ENCODE data around the gene LSM11.
"Not testable (repeated sequence)": the region's sequence is repeated elsewhere in the genome, so short reads cannot be mapped to it uniquely, and the experiment has no call there.

Gene LSM11

GRCh38 chr5:157743163-157744050 lies at the start of gene LSM11:
LSM11 (plus strand) TSS chr5:157743712; CDS start chr5:157743751, 39 bp downstream.
- Histone ChIP-seq H3K4me1 (ENCODE audit: control insufficient read depth in 2 of 2, insufficient read depth in 2 of 2, low read length in 2 of 2) (peaks cover 11 to 12% of the 10 kb centered on the region in 2 donors), H3K27me3 (ENCODE audit: control insufficient read depth in 2 of 2, insufficient read depth in 2 of 2, low read length in 2 of 2) (no peaks in the 10 kb centered on the region), H3K36me3 (ENCODE audit: control insufficient read depth in 2 of 2, insufficient read depth in 2 of 2, low read length in 2 of 2) (peaks cover 6 to 9% of the 10 kb centered on the region in 2 donors), H3K27ac (ENCODE audit: low read depth in 2 of 2, low read length in 2 of 2) (peak within 1 kb of the TSS; percentile 26 to 38), H3K9ac (ENCODE audit: low read depth in 1 of 2, low read length in 2 of 2) (peak within 1 kb of the TSS; percentile 75 to 77), H3K4me3 (ENCODE audit: low read length in 2 of 2) (peak within 1 kb of the TSS; percentile 81 to 88), H3K9me3 (ENCODE audit: control insufficient read depth in 2 of 2, low read length in 2 of 2) (no peaks in the 10 kb centered on the region)

- not testable (repeated sequence) for H3K36me3 ChIP-seq (ENCODE audit: control insufficient read depth in 2 of 2, insufficient read depth in 2 of 2, low read length in 2 of 2); H3K27ac ChIP-seq (ENCODE audit: low read depth in 2 of 2, low read length in 2 of 2); H3K27me3 ChIP-seq (ENCODE audit: control insufficient read depth in 2 of 2, insufficient read depth in 2 of 2, low read length in 2 of 2); H3K4me1 ChIP-seq (ENCODE audit: control insufficient read depth in 2 of 2, insufficient read depth in 2 of 2, low read length in 2 of 2); H3K9ac ChIP-seq (ENCODE audit: low read depth in 1 of 2, low read length in 2 of 2); H3K9me3 ChIP-seq (ENCODE audit: control insufficient read depth in 2 of 2, low read length in 2 of 2); H3K4me3 ChIP-seq (ENCODE audit: low read length in 2 of 2)
Measured at GRCh38 chr5:157693816-157694215, 49.7 kb upstream of the LSM11 start.

GRCh38 chr5:157696154-157696553 lies 47.4 kb upstream of the LSM11 start:
- H3K36me3 ChIP-seq (ENCODE audit: control insufficient read depth in 2 of 2, insufficient read depth in 2 of 2, low read length in 2 of 2); H3K9ac ChIP-seq (ENCODE audit: low read depth in 1 of 2, low read length in 2 of 2); H3K27ac ChIP-seq (ENCODE audit: low read depth in 2 of 2, low read length in 2 of 2): not testable (repeated sequence)

GRCh38 chr5:157698674-157699073 lies 44.8 kb upstream of the LSM11 start:
- not testable (repeated sequence) for H3K4me3 ChIP-seq (ENCODE audit: low read length in 2 of 2); H3K4me1 ChIP-seq (ENCODE audit: control insufficient read depth in 2 of 2, insufficient read depth in 2 of 2, low read length in 2 of 2); H3K27ac ChIP-seq (ENCODE audit: low read depth in 2 of 2, low read length in 2 of 2); H3K36me3 ChIP-seq (ENCODE audit: control insufficient read depth in 2 of 2, insufficient read depth in 2 of 2, low read length in 2 of 2); H3K9me3 ChIP-seq (ENCODE audit: control insufficient read depth in 2 of 2, low read length in 2 of 2); H3K27me3 ChIP-seq (ENCODE audit: control insufficient read depth in 2 of 2, insufficient read depth in 2 of 2, low read length in 2 of 2); H3K9ac ChIP-seq (ENCODE audit: low read depth in 1 of 2, low read length in 2 of 2)

More at GRCh38 chr5:157696154-157696553, 47.4 kb upstream of the LSM11 start:
- not testable (repeated sequence) for H3K4me3 ChIP-seq (ENCODE audit: low read length in 2 of 2); H3K27me3 ChIP-seq (ENCODE audit: control insufficient read depth in 2 of 2, insufficient read depth in 2 of 2, low read length in 2 of 2); H3K9me3 ChIP-seq (ENCODE audit: control insufficient read depth in 2 of 2, low read length in 2 of 2); H3K4me1 ChIP-seq (ENCODE audit: control insufficient read depth in 2 of 2, insufficient read depth in 2 of 2, low read length in 2 of 2)

- Histone ChIP-seq H3K9me3 (ENCODE audit: control insufficient read depth in 2 of 2, low read length in 2 of 2) (no peaks in the 10 kb centered on the region), H3K36me3 (ENCODE audit: control insufficient read depth in 2 of 2, insufficient read depth in 2 of 2, low read length in 2 of 2) (no peaks in the 10 kb centered on the region), H3K27me3 (ENCODE audit: control insufficient read depth in 2 of 2, insufficient read depth in 2 of 2, low read length in 2 of 2) (no peaks in the 10 kb centered on the region), H3K27ac (ENCODE audit: low read depth in 2 of 2, low read length in 2 of 2) (no peak overlapping the region), H3K4me1 (ENCODE audit: control insufficient read depth in 2 of 2, insufficient read depth in 2 of 2, low read length in 2 of 2) (no peaks in the 10 kb centered on the region), H3K9ac (ENCODE audit: low read depth in 1 of 2, low read length in 2 of 2) (no peak overlapping the region), H3K4me3 (ENCODE audit: low read length in 2 of 2) (no peak overlapping the region)
Measured at GRCh38 chr5:157703736-157704135, 39.8 kb upstream of the LSM11 start.

GRCh38 chr5:157708866-157709265 lies 34.6 kb upstream of the LSM11 start:
- no peaks in the 10 kb centered on the region for H3K36me3 ChIP-seq (ENCODE audit: control insufficient read depth in 2 of 2, insufficient read depth in 2 of 2, low read length in 2 of 2)
- no peaks in the 10 kb centered on the region for H3K4me1 ChIP-seq (ENCODE audit: control insufficient read depth in 2 of 2, insufficient read depth in 2 of 2, low read length in 2 of 2)
- no peaks in the 10 kb centered on the region for H3K9me3 ChIP-seq (ENCODE audit: control insufficient read depth in 2 of 2, low read length in 2 of 2)
- no peaks in the 10 kb centered on the region for H3K27me3 ChIP-seq (ENCODE audit: control insufficient read depth in 2 of 2, insufficient read depth in 2 of 2, low read length in 2 of 2)
- H3K27ac ChIP-seq (ENCODE audit: low read depth in 2 of 2, low read length in 2 of 2), result no peak overlapping the region
- no peak overlapping the region for H3K9ac ChIP-seq (ENCODE audit: low read depth in 1 of 2, low read length in 2 of 2)
- H3K4me3 ChIP-seq (ENCODE audit: low read length in 2 of 2), result no peak overlapping the region

- H3K27ac ChIP-seq (ENCODE audit: low read depth in 2 of 2, low read length in 2 of 2), result no peak overlapping the region
- H3K4me1 ChIP-seq (ENCODE audit: control insufficient read depth in 2 of 2, insufficient read depth in 2 of 2, low read length in 2 of 2), result no peaks in the 10 kb centered on the region
- H3K4me3 ChIP-seq (ENCODE audit: low read length in 2 of 2), result no peak overlapping the region
- H3K9ac ChIP-seq (ENCODE audit: low read depth in 1 of 2, low read length in 2 of 2), result no peak overlapping the region
- H3K9me3 ChIP-seq (ENCODE audit: control insufficient read depth in 2 of 2, low read length in 2 of 2), result no peaks in the 10 kb centered on the region
- H3K27me3 ChIP-seq (ENCODE audit: control insufficient read depth in 2 of 2, insufficient read depth in 2 of 2, low read length in 2 of 2), result no peaks in the 10 kb centered on the region
- H3K36me3 ChIP-seq (ENCODE audit: control insufficient read depth in 2 of 2, insufficient read depth in 2 of 2, low read length in 2 of 2), result no peaks in the 10 kb centered on the region
Measured at GRCh38 chr5:157709346-157709745, 34.2 kb upstream of the LSM11 start.

GRCh38 chr5:157710431-157710830 lies 33.1 kb upstream of the LSM11 start:
- H3K4me3 ChIP-seq (ENCODE audit: low read length in 2 of 2), result no peak overlapping the region

GRCh38 chr5:157710882-157711281 lies 32.6 kb upstream of the LSM11 start:
- Histone ChIP-seq H3K27ac (ENCODE audit: low read depth in 2 of 2, low read length in 2 of 2) (no peak overlapping the region), H3K27me3 (ENCODE audit: control insufficient read depth in 2 of 2, insufficient read depth in 2 of 2, low read length in 2 of 2) (no peaks in the 10 kb centered on the region), H3K4me3 (ENCODE audit: low read length in 2 of 2) (no peak overlapping the region), H3K9me3 (ENCODE audit: control insufficient read depth in 2 of 2, low read length in 2 of 2) (no peaks in the 10 kb centered on the region), H3K9ac (ENCODE audit: low read depth in 1 of 2, low read length in 2 of 2) (no peak overlapping the region), H3K36me3 (ENCODE audit: control insufficient read depth in 2 of 2, insufficient read depth in 2 of 2, low read length in 2 of 2) (no peaks in the 10 kb centered on the region), H3K4me1 (ENCODE audit: control insufficient read depth in 2 of 2, insufficient read depth in 2 of 2, low read length in 2 of 2) (no peaks in the 10 kb centered on the region)

More at GRCh38 chr5:157710431-157710830, 33.1 kb upstream of the LSM11 start:
- Histone ChIP-seq H3K27ac (ENCODE audit: low read depth in 2 of 2, low read length in 2 of 2) (no peak overlapping the region), H3K9me3 (ENCODE audit: control insufficient read depth in 2 of 2, low read length in 2 of 2) (no peaks in the 10 kb centered on the region), H3K9ac (ENCODE audit: low read depth in 1 of 2, low read length in 2 of 2) (no peak overlapping the region), H3K4me1 (ENCODE audit: control insufficient read depth in 2 of 2, insufficient read depth in 2 of 2, low read length in 2 of 2) (no peaks in the 10 kb centered on the region), H3K36me3 (ENCODE audit: control insufficient read depth in 2 of 2, insufficient read depth in 2 of 2, low read length in 2 of 2) (no peaks in the 10 kb centered on the region), H3K27me3 (ENCODE audit: control insufficient read depth in 2 of 2, insufficient read depth in 2 of 2, low read length in 2 of 2) (no peaks in the 10 kb centered on the region)

- H3K4me1 ChIP-seq (ENCODE audit: control insufficient read depth in 2 of 2, insufficient read depth in 2 of 2, low read length in 2 of 2), result peaks cover 3 to 8% of the 10 kb centered on the region in 2 donors
- no peak overlapping the region for H3K9ac ChIP-seq (ENCODE audit: low read depth in 1 of 2, low read length in 2 of 2)
- no peaks in the 10 kb centered on the region for H3K27me3 ChIP-seq (ENCODE audit: control insufficient read depth in 2 of 2, insufficient read depth in 2 of 2, low read length in 2 of 2)
- no peak overlapping the region for H3K4me3 ChIP-seq (ENCODE audit: low read length in 2 of 2)
- no peaks in the 10 kb centered on the region for H3K9me3 ChIP-seq (ENCODE audit: control insufficient read depth in 2 of 2, low read length in 2 of 2)
- H3K27ac ChIP-seq (ENCODE audit: low read depth in 2 of 2, low read length in 2 of 2), result no peak overlapping the region
- no peaks in the 10 kb centered on the region for H3K36me3 ChIP-seq (ENCODE audit: control insufficient read depth in 2 of 2, insufficient read depth in 2 of 2, low read length in 2 of 2)
Measured at GRCh38 chr5:157713830-157714595, 29.5 kb upstream of the LSM11 start.

Data from mucosa of rectum (tissue), 2 donors.